ENCODE results near the gene WDR5B.
"Not testable (repeated sequence)": the region's sequence is repeated elsewhere in the genome, so short reads cannot be mapped to it uniquely, and the experiment has no call there.

The WDR5B gene

GRCh38 chr3:122456074-122456473 lies 40.2 kb upstream of the WDR5B start:
- peaks cover 43% of the 10 kb centered on the region for H3K36me3 ChIP-seq
- DNase-seq = no peak
- no peak for TF ChIP-seq CTCF (IDR thresholded peaks at IDR 0.05; ENCODE audit: low read depth, low read length)

GRCh38 chr3:122451371-122451770 lies 35.5 kb upstream of the WDR5B start:
- DNase-seq = no peak
- no peaks in the 10 kb centered on the region for H3K4me1 ChIP-seq
- TF ChIP-seq CTCF (IDR thresholded peaks at IDR 0.05; ENCODE audit: low read depth, low read length) = no peak
- no peaks in the 10 kb centered on the region for H3K27me3 ChIP-seq
- H3K9me3 ChIP-seq = no peaks in the 10 kb centered on the region
- no peak overlapping the region for H3K4me3 ChIP-seq (ENCODE audit: low read depth, low read length)
- peaks cover 53% of the 10 kb centered on the region for H3K36me3 ChIP-seq

More at GRCh38 chr3:122456074-122456473, 40.2 kb upstream of the WDR5B start:
- H3K27me3 ChIP-seq = no peaks in the 10 kb centered on the region
- no peak overlapping the region for H3K4me3 ChIP-seq (ENCODE audit: low read depth, low read length)
- no peaks in the 10 kb centered on the region for H3K4me1 ChIP-seq
- no peaks in the 10 kb centered on the region for H3K9me3 ChIP-seq

- not testable (repeated sequence) for H3K4me3 ChIP-seq (ENCODE audit: low read depth, low read length); H3K27me3 ChIP-seq; DNase-seq; H3K9me3 ChIP-seq
- Histone ChIP-seq H3K36me3 (peaks cover 57% of the 10 kb centered on the region), H3K4me1 (peaks cover 13% of the 10 kb centered on the region)
Observed at GRCh38 chr3:122448218-122448617, 32.4 kb upstream of the WDR5B start.

GRCh38 chr3:122444491-122444887 lies 28.6 kb upstream of the WDR5B start:
- H3K4me3 ChIP-seq (ENCODE audit: low read depth, low read length); DNase-seq; H3K27me3 ChIP-seq; H3K9me3 ChIP-seq: not testable (repeated sequence)
- H3K36me3 ChIP-seq = peaks cover 47% of the 10 kb centered on the region
- H3K4me1 ChIP-seq = peaks cover 13% of the 10 kb centered on the region

GRCh38 chr3:122443762-122444490 lies 28.1 kb upstream of the WDR5B start:
- H3K36me3 ChIP-seq = peaks cover 46% of the 10 kb centered on the region
- peak; percentile 66 for DNase-seq
- H3K4me1 ChIP-seq = peaks cover 13% of the 10 kb centered on the region
- H3K4me3 ChIP-seq (ENCODE audit: low read depth, low read length); H3K9me3 ChIP-seq; H3K27me3 ChIP-seq: not testable (repeated sequence)

GRCh38 chr3:122443090-122443489 lies 27.2 kb upstream of the WDR5B start:
- Histone ChIP-seq H3K4me3 (ENCODE audit: low read depth, low read length) (no peak overlapping the region), H3K27me3 (no peaks in the 10 kb centered on the region), H3K4me1 (peaks cover 13% of the 10 kb centered on the region), H3K36me3 (peaks cover 38% of the 10 kb centered on the region), H3K9me3 (no peaks in the 10 kb centered on the region)
- TF ChIP-seq CTCF (IDR thresholded peaks at IDR 0.05; ENCODE audit: low read depth, low read length) = no peak
- DNase-seq = peak; percentile 22

GRCh38 chr3:122435950-122436349 lies 20.1 kb upstream of the WDR5B start:
- TF ChIP-seq CTCF (IDR thresholded peaks at IDR 0.05; ENCODE audit: low read depth, low read length) = no peak
- no peak for DNase-seq
- H3K4me1 ChIP-seq = no peaks in the 10 kb centered on the region
- H3K9me3 ChIP-seq = no peaks in the 10 kb centered on the region
- H3K27me3 ChIP-seq = no peaks in the 10 kb centered on the region
- H3K36me3 ChIP-seq = peaks cover 51% of the 10 kb centered on the region
- H3K4me3 ChIP-seq (ENCODE audit: low read depth, low read length) = no peak overlapping the region

- H3K36me3 ChIP-seq = peaks cover 44% of the 10 kb centered on the region
- DNase-seq = no peak
- H3K9me3 ChIP-seq = no peaks in the 10 kb centered on the region
- no peaks in the 10 kb centered on the region for H3K4me1 ChIP-seq
- no peaks in the 10 kb centered on the region for H3K27me3 ChIP-seq
- H3K4me3 ChIP-seq (ENCODE audit: low read depth, low read length) = no peak overlapping the region
- no peak for TF ChIP-seq CTCF (IDR thresholded peaks at IDR 0.05; ENCODE audit: low read depth, low read length)
Observed at GRCh38 chr3:122430371-122430770, 14.5 kb upstream of the WDR5B start.
